ENCODE measurements around the gene GON4L.
"Not testable (repeated sequence)": the region's sequence is repeated elsewhere in the genome, so short reads cannot be mapped to it uniquely, and the experiment has no call there.

The GON4L gene

DNA sequence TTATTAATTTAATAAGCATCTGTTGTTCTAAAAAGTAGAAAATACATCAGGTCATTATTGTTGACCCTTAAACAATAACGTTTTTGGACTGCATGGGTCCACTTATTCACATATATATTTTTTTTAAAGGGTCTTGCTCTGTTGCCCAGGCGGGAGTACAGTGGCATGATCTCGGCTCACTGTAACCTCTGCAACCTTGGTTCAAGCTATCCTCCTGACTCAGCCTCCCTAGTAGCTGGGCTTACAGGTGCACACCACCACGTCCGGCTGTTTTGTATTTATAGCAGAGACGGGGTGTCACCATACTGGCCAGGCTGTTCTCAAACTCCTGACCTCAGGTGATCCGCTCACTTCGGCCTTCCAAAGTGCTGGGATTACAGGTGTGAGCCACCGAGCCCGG is 115.1 kb downstream of the GON4L start:
- no peak for DNase-seq

DNA sequence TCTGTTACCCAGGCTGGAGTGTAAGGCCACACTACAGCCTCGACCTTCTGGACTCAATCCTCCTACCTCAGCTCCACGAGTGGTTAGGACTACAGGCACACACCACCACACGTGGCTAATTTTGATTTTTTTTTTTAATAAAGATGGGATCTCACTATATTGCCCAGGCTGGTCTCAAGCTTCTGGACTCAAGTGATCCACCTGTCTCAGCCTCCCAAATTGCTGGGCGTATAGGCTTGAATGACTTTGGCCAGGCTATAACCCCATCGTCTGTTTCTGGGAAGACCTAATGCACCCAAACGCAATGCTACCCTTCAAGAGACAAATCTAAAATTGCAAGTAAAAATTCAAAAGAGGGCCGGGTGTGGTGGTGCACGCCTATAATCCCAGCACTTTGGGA is 116.0 kb downstream of the GON4L start:
- DNase-seq: no peak

DNA sequence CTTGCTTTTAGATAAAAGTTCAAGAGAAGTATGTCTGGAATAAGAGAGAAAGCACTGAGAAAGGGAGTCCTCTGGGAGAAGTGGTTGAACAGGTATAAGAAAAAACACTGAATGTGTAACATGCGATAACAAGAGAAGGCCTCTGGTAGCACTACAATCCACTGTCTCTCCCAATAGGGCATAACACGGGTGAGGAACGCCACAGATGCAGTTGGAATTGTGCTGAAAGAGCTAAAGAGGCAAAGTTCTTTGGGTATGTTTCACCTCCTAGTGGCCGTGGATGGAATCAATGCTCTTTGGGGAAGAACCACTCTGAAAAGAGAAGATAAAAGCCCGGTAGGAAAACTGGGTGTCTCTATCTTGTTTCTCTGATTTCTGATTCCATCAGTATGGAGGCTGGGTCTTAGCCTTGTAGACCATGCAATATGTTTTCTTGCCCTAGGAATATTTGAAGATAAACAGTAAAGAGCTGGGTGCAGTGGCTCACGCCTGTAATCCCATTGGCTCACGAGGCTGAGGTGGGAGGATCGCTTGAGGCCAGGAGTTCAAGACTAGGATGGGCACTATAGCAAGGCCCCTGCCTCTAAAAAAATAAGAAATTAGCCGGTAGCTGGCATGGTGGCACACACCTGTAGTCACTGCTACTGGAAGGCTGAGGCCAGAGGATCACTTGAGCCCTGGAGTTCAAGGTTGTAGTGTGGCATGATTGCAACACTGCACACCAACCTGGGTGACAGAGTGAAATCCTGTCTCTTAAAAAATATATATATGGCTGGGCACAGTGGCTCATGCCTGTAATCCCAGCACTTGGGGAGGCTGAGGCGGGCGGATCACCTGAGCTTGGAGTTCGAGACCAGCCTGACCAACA is 127.7 kb downstream of the GON4L start:
- peak; percentile 84 for DNase-seq

DNA sequence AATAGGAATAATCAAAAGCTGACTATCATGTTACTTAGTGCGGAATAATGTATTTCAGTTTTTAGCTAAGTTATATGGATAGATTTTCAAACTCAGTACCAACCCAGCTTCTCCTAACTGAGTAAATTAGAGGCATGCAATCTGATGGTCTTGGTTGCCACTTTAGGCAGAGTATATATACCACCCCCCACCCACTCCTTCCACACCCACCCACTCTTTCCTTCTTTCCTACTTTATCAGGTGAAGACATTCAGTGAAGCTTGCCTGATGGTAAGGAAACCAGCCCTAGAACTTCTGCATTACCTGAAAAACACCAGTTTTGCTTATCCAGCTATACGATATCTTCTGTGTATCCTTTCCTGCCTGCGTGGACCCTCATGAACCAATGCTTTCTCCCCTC is 131.9 kb downstream of the GON4L start:
- DNase-seq: no peak

DNA sequence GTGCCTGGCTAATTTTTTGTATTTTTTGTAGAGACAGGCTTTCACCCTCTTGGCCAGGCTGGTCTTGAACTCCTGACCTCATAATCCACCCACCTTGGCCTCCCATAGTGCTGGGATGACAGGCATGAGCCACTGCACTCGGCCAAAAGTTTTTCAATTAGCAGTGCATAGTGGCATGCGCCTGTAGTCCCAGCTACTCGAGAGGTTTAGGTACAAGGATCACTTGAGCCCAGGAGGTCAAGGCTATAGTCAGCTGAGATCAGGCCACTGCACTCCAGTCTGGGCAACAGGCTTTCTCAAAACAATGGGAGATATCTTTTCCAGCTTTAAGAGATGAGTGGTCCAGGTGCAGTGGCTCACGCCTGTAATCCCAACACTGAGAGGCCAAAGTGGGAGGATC is 137.3 kb downstream of the GON4L start:
- DNase-seq: no peak

DNA sequence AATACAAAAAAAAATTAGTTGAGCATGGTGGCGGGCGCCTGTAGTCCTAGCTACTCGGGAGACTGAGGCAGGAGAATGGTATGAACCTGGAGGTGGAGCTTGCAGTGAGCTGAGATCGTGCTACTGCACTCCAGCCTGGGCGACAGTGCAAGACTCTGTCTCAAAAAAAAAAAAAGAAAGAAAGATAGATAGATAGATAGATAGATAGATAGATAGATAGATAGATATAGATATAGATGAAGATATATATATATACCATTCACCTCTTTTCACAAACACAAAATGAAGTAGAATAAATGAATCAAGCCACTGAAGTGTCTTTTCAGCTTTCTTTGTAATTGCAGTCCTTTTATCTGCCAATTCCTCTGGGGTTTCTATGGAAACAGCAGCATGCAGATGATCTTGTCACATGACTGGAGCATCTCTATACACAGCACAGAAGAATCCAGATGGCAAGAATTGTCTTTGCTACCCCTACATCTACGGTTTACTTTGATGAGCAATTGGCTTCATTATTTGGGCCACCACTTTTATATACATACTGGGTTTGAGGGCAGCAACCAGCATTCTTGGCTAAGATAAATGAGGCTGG is 138.4 kb downstream of the GON4L start:
- not testable (repeated sequence) for DNase-seq

DNA sequence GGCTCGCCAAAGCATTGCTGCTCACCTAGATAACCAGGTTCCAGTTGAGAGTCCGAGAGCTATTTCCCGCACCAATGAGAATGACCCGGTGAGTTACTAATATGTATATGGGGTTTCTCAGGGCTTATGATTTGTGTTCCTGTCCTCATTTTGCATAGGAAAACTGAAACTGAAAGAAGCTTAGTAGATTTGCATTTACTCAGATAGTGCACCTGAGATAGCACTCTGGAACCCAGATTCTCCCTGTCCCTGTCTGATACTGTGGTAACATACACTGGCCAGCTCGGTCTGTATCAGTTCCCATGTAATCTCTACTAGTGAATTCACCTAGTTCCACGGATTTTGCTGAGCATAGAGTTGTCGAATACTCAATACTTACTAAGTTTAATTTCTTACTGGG is 140.0 kb downstream of the GON4L start:
- DNase-seq: no peak

DNA sequence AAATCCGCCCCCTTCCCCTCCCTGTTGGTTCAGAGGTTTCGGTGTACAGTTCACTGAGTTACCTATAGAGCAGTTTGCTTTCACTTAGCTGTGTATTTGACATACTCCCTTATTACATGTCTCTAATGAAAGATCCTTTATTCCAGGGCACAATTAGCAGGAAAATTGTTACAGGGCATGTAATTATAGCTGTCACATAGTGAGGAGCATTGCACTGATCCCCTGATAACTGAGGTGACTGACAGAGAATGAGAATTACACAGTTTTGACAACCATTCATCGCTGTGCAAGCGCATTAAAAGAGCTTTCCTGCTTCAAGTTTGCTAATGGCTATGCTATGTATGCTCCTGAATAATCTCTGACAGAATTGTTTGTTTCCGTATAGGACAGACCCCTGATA is 141.2 kb downstream of the GON4L start:
- no peak for DNase-seq

DNA sequence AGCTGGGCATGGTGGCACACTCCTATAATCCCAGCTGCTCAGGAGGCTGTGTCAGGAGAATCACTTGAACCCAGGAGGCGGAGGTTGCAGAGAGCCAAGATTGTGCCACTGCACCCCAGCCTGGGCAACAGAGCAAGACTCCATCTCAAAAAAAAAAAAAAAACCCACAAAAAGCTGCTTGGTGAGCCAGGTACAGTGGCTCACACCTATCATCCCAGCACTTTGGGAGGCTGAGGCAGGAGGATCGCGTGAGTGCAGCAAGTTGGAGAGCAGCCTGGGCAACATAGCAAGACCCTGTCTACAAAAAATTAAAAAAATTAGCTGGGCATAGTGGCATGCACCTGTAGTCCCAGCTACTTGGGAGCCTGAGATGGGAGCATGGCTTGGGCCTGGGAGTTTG is 142.0 kb downstream of the GON4L start:
- not testable (repeated sequence) for DNase-seq

DNA sequence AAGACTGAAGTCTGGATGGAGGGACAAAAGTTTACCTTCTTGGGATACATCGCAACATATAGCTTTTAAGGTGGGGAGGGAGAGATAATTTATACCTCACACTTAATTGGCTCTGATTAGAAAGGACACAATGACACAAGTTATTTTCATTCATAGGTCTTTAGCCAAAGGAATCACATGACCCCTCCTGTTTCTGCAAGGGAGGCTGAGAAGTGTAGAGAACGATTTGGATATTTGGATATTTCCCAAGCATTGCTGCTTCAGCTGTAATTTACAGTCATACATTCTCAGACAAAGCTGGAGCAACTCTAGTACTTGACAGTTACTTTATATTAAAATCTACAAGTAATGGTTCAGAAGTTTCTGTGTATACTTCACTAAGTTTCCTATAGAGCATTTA is 143.9 kb downstream of the GON4L start:
- DNase-seq: no peak

DNA sequence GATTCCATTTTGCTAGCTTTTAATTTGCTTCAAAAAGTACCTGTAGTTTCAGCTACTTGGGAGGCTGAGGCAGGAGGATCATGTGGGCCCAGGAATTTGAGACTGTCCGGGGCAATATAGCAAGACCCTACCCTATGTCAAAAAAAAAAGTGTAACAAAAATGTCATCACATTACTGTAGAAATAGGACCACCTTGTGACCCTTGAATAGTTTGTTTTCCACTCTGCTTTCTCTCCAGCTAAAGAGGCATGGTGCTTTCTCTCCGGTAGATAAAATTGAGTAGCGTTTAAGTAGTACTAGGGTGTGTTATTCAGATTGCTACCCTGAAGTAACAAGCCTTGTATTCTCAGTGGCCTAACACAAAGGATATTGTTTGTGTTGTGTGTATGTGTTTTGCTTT is 144.4 kb downstream of the GON4L start:
- DNase-seq: peak; percentile 50

DNA sequence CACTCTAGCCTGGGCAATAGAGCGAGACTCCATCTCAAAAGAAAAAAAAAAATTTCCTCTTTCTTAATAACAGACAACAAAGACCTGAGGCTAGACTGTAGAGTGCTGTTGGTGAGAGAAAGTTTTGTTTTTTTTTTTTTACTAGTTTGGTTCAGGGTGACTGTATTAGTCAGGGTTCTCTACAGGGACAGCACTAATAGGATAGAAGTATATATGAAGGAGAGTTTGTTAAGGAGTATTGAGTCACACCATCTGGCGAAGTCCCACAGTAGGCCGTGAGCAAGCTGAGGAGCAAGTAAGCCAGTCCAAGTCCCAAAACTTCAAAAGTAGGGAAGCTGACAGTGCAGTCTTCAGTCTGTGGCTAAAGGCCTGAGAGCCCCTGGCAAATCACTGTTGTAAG is 145.6 kb downstream of the GON4L start:
- DNase-seq: not testable (repeated sequence)

DNA sequence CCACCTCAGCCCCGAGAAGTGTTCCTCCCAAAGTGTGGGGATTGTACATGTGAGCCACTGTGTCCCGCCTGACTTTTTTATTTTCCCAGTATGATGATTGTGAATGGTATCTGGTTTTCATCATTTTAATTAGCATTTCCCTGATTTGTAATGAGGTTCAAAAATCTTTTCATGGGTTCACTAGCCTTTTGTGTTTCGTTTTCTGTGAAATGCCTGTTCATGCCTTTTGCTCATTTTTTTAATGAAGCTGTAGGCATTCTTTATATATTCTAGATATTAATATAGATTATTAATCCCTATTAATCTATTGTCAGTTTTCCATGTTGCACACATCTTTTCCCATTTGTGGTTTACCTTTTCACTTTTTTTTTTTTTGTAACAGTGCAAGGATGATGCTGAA is 147.6 kb downstream of the GON4L start:
- DNase-seq: no peak

DNA sequence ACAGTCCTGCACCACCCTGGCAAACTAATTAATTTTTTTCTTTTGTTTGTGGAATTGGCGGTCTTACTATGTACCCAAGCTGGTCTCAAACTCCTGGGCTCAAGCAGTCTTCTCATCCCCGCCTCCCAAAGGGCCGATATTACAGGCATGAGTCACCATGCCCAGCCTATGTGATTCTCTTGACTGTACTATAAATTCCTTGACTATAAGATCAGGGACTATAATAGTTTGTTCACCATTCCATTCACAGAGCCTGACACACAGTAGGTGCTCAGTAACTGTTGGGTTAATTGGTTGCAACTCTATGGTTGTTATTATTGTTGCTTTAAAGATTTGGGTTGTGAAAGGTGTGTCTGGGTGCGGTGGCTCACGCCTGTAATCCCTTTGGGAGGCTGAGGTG is 150.9 kb downstream of the GON4L start:
- no peak for DNase-seq

DNA sequence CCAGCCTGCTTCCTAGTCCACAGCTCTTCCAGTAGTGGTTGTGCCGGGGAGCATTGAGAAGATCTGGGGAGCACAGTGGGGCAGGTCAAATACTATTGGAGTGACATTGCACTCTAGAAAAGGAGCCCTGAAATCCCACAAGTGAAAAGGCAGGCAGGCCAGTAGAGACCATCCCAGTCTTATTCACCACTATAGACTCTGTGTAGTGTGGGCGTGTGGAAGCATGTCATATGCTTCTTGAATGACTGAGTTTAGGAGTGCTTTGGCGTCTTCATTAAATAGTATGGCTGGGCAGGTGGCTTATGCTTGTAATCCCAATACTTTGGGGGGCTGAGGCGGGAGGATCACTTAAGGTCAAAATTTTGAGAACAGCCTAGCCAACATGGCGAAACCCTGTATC is 152.6 kb downstream of the GON4L start:
- DNase-seq: not testable (repeated sequence)

DNA sequence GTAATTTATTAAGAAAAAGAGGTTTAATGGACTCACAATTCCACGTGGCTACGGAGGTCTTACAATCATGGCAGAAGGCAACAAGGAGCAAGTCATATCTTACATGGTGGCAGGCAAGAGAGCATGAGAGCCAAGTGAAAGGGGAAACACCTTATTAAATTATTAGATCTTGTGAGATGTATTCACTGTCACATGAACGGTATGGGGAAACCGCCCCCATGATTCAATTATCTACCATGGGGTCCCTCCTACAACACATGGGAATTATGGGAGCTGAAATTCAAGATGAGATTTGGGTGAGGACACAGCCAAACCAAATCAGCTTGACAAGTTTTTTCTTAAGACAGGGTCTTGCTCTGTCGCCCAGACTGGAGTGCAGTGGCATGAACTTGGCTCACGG is 153.8 kb downstream of the GON4L start:
- no peak for DNase-seq

DNA sequence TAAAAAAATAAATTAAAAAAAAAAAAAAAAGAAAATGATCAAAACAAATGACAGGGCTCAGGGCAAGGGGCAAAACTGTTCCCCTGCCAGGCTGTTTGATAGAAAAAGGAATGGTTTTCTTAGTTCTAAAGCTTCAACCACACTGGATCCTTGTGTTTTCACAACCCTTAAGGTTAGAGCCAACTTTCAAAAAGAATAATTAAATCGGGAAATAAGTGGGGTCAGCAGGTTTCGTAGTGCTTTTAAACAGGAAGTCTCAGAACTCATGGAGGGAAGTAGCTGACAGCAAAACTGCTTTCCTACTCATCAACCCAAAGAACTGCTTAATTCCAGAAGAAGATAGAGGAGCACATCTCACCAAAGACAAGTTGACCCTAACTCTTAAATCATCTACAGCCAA is 155.3 kb downstream of the GON4L start:
- not testable (repeated sequence) for DNase-seq
